ENCODE results near the gene ATP1B1.

GRCh38 chr1:169127305-169127704 is 20.8 kb downstream of the ATP1B1 start:
- no peak for TF ChIP-seq POLR2A (IDR thresholded peaks at IDR 0.05)
- no peak for TF ChIP-seq CTCF (IDR thresholded peaks at IDR 0.05)

Measured in body of pancreas (tissue), 4 donors.